Measurements from ENCODE around the gene ZSCAN5A.

GRCh38 chr19:56309511-56310185, 5.0 kb downstream of the ZSCAN5A start:
- TF ChIP-seq POLR2A (IDR thresholded peaks at IDR 0.05; ENCODE audit: low read depth, low read length) (no peak), POLR2AphosphoS5 (IDR thresholded peaks at IDR 0.05; ENCODE audit: low read depth, low read length) (no peak)
